ENCODE data around the gene ZNF428. TPM values are rescaled to one million over a fixed set of nuclear protein-coding genes. Genes with fewer than 3 reads are reported as not detected.
"Not testable (repeated sequence)": the region's sequence is repeated elsewhere in the genome, so short reads cannot be mapped to it uniquely, and the experiment has no call there.

ZNF428 gene
- total RNA-seq, 4 donors from 2014 or later: 28.9 to 61.5 (median 33.5) TPM

DNA sequence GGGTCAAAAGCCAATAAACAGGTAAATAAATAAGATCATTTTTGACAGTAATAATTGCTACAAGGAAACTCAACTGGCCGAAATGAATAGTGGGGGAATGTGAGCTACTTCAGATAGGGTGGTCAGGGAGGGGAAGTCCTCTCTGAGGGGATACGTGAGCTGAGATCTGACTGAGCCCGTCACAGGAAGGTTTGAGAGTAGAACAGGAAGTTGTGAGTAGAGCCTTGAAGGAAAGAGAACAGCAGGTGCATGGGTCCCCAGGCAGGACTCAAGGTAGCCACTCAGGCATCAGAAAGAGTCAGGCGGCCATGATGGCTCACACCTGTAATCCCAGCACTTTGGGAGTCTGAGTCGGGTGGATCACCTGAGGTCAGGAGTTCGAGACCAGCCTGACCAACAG lies 29.8 kb downstream of the ZNF428 start:
- H3K4me3 ChIP-seq (replicated peaks in 1 of 3): no peak overlapping the region
- no peak for TF ChIP-seq POLR2A (IDR thresholded peaks at IDR 0.05)
- TF ChIP-seq, protein P1, sequence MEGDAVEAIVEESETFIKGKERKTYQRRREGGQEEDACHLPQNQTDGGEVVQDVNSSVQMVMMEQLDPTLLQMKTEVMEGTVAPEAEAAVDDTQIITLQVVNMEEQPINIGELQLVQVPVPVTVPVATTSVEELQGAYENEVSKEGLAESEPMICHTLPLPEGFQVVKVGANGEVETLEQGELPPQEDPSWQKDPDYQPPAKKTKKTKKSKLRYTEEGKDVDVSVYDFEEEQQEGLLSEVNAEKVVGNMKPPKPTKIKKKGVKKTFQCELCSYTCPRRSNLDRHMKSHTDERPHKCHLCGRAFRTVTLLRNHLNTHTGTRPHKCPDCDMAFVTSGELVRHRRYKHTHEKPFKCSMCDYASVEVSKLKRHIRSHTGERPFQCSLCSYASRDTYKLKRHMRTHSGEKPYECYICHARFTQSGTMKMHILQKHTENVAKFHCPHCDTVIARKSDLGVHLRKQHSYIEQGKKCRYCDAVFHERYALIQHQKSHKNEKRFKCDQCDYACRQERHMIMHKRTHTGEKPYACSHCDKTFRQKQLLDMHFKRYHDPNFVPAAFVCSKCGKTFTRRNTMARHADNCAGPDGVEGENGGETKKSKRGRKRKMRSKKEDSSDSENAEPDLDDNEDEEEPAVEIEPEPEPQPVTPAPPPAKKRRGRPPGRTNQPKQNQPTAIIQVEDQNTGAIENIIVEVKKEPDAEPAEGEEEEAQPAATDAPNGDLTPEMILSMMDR (IDR thresholded peaks at IDR 0.05): no peak
- no peaks in the 10 kb centered on the region for H3K27me3 ChIP-seq
- intact Hi-C loops (cut with DNase I): loop anchor here (10.0 kb wide), 1 partner anchor 55 kb away; the partner anchor contains the start of gene ZNF575
- H3K27ac ChIP-seq: no peak overlapping the region
- no peaks in the 10 kb centered on the region for H3K9me3 ChIP-seq
- no peak for DNase-seq
- H3K36me3 ChIP-seq: peaks cover 7 to 22% of the 10 kb centered on the region in 2 donors
- peaks cover 10 to 20% of the 10 kb centered on the region in 2 donors for H3K4me1 ChIP-seq
- 88 to 89% methylated on average over 6 of the region's 6 CpGs for whole genome bisulfite sequencing, 2 donors

DNA sequence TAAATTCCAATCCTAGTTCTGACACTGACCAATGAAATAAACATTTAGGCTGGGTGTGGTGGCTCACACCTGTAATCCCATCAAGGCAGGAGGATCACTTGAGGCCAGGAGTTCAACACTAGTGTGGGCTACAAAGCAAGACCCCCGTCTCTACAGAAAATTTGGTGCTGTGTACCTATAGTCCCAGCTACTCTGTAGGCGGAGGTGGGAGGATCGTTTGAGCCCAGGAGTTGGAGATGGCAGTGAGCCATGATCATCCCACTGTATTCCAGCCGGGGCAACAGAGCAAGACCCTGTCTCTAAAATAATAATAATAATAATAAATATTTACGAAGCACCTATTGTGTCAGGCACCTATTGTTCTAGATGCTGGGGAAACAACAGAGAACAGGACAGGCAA lies 30.2 kb downstream of the ZNF428 start:
- 88 to 91% methylated on average over 5 of the region's 5 CpGs for WGBS, 2 donors
- peaks cover 7 to 21% of the 10 kb centered on the region in 2 donors for H3K36me3 ChIP-seq
- intact Hi-C loops (cut with DNase I): no loop called here

DNA sequence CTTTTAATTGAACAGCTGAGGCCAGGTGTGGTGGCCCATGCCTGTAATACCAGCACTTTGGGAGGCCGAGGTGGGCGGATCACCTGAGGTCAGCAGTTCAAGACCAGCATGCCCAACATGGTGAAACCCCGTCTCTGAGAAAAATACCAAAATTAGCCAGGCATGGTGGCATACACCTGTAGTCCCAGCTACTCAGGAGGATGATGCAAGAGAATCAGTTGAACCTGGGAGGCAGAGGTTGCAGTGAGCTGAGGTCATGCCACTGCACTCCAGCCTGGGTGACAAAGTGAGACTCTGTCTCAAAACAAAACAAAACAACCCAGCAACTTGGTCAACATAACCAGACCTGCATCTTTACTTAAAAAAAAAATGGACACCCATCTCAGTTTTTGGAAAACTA lies 32.4 kb downstream of the ZNF428 start:
- H3K36me3 ChIP-seq, DNase-seq: not testable (repeated sequence)

More for the DNA sequence above, 30.2 kb downstream of the ZNF428 start:
- no peak overlapping the region for H3K27ac ChIP-seq
- no peak overlapping the region for H3K4me3 ChIP-seq (replicated peaks in 1 of 3)
- no peak for DNase-seq
- no peak for TF ChIP-seq POLR2A (IDR thresholded peaks at IDR 0.05)
- TF ChIP-seq, protein P1 (IDR thresholded peaks at IDR 0.05): no peak
- peaks cover 6 to 20% of the 10 kb centered on the region in 2 donors for H3K4me1 ChIP-seq
- H3K27me3 ChIP-seq: no peaks in the 10 kb centered on the region
- no peaks in the 10 kb centered on the region for H3K9me3 ChIP-seq

GRCh38 chr19:43586346-43586745 lies 33.1 kb downstream of the ZNF428 start:
- H3K4me1 ChIP-seq: peaks cover 0 to 22% of the 10 kb centered on the region in 2 donors
- TF ChIP-seq POLR2A (IDR thresholded peaks at IDR 0.05): no peak
- TF ChIP-seq, protein P1 (IDR thresholded peaks at IDR 0.05): no peak
- H3K27me3 ChIP-seq: no peaks in the 10 kb centered on the region
- DNase-seq: no peak
- no peaks in the 10 kb centered on the region for H3K9me3 ChIP-seq
- H3K36me3 ChIP-seq: no peaks in the 10 kb centered on the region
- no peak overlapping the region for H3K4me3 ChIP-seq (replicated peaks in 1 of 3)
- no peak overlapping the region for H3K27ac ChIP-seq
- intact Hi-C loops (cut with DNase I): no loop called here
- WGBS, 2 donors: 55 to 58% methylated on average over 2 of the region's 2 CpGs

More for the DNA sequence above, 32.4 kb downstream of the ZNF428 start:
- H3K27ac ChIP-seq; intact Hi-C loops (cut with DNase I); H3K9me3 ChIP-seq; H3K4me3 ChIP-seq (replicated peaks in 1 of 3); H3K27me3 ChIP-seq: not testable (repeated sequence)
- WGBS, 2 donors: 93 to 100% methylated on average over 3 of the region's 3 CpGs
- peaks cover 0 to 16% of the 10 kb centered on the region in 2 donors for H3K4me1 ChIP-seq

DNA sequence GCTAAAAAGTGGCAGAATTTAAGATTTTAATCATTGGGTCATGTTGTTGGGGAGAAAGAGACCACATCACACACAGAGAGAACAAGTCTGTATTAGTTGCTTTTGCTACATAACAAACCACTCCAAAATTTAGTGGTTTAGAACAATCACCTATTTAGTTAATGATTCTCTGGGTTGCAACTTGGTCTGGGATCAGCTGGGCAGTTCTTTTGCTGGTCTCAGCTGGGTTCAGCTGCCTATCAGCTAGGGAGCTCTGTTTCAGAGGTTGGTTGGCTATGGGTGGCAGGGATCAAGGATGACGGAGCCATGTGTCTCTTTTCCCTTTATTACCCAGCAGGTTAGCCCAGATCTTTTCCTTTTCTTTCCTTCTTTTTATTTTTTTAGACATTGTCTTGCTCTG lies 34.9 kb downstream of the ZNF428 start:
- Histone ChIP-seq H3K27ac (peak overlapping the region in 2 of 3 donors; percentile 7 to 26), H3K9me3 (no peaks in the 10 kb centered on the region), H3K4me3 (replicated peaks in 1 of 3) (no peak overlapping the region), H3K27me3 (no peaks in the 10 kb centered on the region), H3K36me3 (no peaks in the 10 kb centered on the region), H3K4me1 (peaks cover 4 to 29% of the 10 kb centered on the region in 2 donors)
- 91 to 96% methylated on average over 1 of the region's 1 CpG for WGBS, 2 donors
- DNase-seq: peak in 1 of 2 donors; percentile 20
- intact Hi-C loops (cut with DNase I): no loop called here
- no peak for TF ChIP-seq POLR2A (IDR thresholded peaks at IDR 0.05)
- TF ChIP-seq, protein P1 (IDR thresholded peaks at IDR 0.05): no peak

Measured in thyroid gland (tissue), 4 donors.